Testis (tissue), 3 donors: ENCODE measurements around the gene RIMS3. TPM values are rescaled to one million over a fixed set of nuclear protein-coding genes. Genes with fewer than 3 reads are reported as not detected.

Experiments
- DNase-seq: peaks from one replicate; pipeline ENCODE4 v3.0.0-alpha.2; 2019
- H3K27ac ChIP-seq, 2 donors: fragments of 200-600 bp; sonication (generic); one replicate each; pipeline ENCODE4 v1.5.1; 2019
- H3K27me3 ChIP-seq: fragments of 200-600 bp; sonication (generic); one replicate; pipeline ENCODE4 v1.5.1; 2019
- H3K36me3 ChIP-seq: fragments of 200-600 bp; sonication (generic); one replicate; pipeline ENCODE4 v1.5.1; 2017; ENCODE audit warnings: low read depth; ENCODE audit errors: missing control alignments
- H3K4me1 ChIP-seq: fragments of 200-600 bp; sonication (generic); one replicate; pipeline ENCODE4 v1.5.1; 2019
- H3K4me3 ChIP-seq, 2 donors: fragments of 200-600 bp; sonication (generic); one replicate each; pipeline ENCODE4 v1.5.1; 2017 to 2019
- H3K9me3 ChIP-seq: fragments of 200-600 bp; sonication (generic); one replicate; pipeline ENCODE4 v1.5.1; 2017
- CTCF ChIP-seq, 3 experiments: fragments of 450-650 bp in 2 of 3; fragments of 200-600 bp in 1 of 3; sonication (generic) in 1 of 3; IDR thresholded peaks; one replicate each; pipeline ENCODE4 v1.5.1; 2016 to 2019; ENCODE audit warnings: antibody characterized with exemption in 3 of 3, mild to moderate bottlenecking in 2 of 3, moderate library complexity in 1 of 3
- POLR2A ChIP-seq: fragments of 450-650 bp; IDR thresholded peaks from one replicate; pipeline ENCODE4 v1.6.1; 2017; ENCODE audit warnings: antibody characterized with exemption, mild to moderate bottlenecking, moderate library complexity
- WGBS, 2 donors: methylation state at CpG; one replicate each; pipeline ENCODE4 v1.1.5; 2018; 5-methylcytosine and 5-hydroxymethylcytosine counted together
- intact Hi-C: fragments of 100-400 bp; cut with DNase I; formaldehyde crosslinking; loops from one replicate; pipeline ENCODE4 v1.15.1; 2023; ENCODE audit warnings: low total_unique reads
- polyA plus RNA-seq: library from polyadenylated mRNA; stranded (reverse); fragments of 350-450 nt; fragmentation: Illumina TruSeq; extraction: RNeasy Lipid Tissue Mini Kit (QIAGEN cat#74804); gene quantifications from one replicate; pipeline ENCODE4 v1.2.3, GENCODE V29; 2014; ENCODE audit warnings: low read depth, low replicate concordance; ENCODE audit not compliant: insufficient read depth
- total RNA-seq, 2 donors: library from RNA; depleted of rRNA; stranded (reverse); fragments of >200 nt; gene quantifications; one replicate each; pipeline ENCODE4 v1.2.3, GENCODE V29; 2016

The RIMS3 gene
- total and polyA plus RNA-seq, 3 donors from 2014 or later: 4.6 to 9.4 (median 8.3) TPM

DNA sequence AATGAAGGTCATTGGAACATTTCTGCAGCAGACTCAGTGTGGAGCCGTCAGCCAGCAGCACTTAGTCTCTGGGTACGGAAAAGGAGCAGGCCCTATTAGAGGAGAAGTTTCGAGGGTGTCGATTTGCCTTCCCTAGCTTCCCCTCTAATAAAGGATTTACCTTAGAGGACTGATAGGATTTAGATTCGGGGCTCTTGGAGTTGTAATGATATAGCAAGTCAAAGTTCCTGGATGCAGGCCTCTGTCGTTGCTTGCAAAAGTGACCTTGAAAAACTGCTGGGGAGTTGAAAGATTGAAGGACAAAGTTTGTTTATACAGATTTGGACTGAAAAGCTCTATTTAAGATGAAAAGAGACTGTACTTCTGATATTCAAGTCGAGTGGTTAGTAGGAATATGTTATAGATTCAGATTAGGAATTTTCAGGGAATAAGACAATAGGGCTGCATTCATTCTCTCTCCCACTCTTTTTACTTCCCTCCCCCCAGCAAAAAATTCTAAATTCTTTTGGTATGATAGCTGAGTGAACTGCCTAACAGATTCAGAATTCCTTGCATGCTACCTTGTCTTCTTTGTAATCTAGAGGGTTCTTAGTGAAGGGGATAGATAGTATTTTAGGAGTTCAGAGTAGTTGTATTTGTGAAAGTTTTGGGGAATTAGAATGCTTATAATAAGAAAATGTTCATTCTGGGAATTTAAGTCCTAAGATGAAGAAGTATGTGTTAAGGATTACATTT is 45.3 kb upstream of the RIMS3 start:
- 13 to 22% methylated on average over 7 of the region's 7 CpGs for WGBS, 2 donors
- Histone ChIP-seq H3K36me3 (no peaks in the 10 kb centered on the region), H3K4me1 (peaks cover 26% of the 10 kb centered on the region), H3K27ac (peak overlapping the region; percentile 44 to 67), H3K27me3 (no peaks in the 10 kb centered on the region), H3K9me3 (no peaks in the 10 kb centered on the region), H3K4me3 (no peak overlapping the region)
- DNase-seq: peak; percentile 28
- TF ChIP-seq POLR2A (no peak), CTCF (IDR thresholded peaks at IDR 0.05) (no peak)
- intact Hi-C loops: no loop called here

DNA sequence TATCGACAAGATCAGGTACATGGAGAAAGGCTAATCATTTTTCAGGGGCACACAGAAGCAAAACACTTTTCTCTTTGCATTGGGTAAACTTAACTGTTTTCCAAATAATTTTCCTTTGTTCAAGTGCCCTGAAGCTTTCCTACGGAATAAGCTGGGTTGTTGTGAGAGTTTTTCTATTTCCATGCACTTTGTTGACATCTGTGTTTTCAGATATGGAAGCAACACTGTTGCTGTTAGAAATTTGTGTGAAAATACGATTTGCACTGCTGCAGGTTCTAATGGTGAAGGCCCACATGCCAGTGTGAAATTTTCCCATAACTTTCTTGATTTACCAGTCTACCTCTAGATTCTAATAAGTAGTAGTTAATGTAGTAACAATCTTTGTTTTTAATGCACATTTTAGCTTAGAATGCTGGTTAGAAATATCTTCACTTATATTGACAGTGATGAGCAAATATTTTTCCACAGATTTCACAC is 44.4 kb upstream of the RIMS3 start:
- Histone ChIP-seq H3K27me3 (no peaks in the 10 kb centered on the region), H3K36me3 (no peaks in the 10 kb centered on the region), H3K27ac (peak overlapping the region in 1 of 2 donors; percentile 67), H3K4me1 (peaks cover 26% of the 10 kb centered on the region), H3K4me3 (peak overlapping the region; percentile 45 to 62), H3K9me3 (no peaks in the 10 kb centered on the region)
- TF ChIP-seq CTCF (IDR thresholded peaks at IDR 0.05): no peak
- no peak for TF ChIP-seq POLR2A
- DNase-seq: no peak
- intact Hi-C loops: no loop called here
- WGBS, 2 donors: 8% methylated on average over 3 of the region's 3 CpGs

- peak; percentile 97 for DNase-seq
- peaks cover 26% of the 10 kb centered on the region for H3K4me1 ChIP-seq
- TF ChIP-seq CTCF (IDR thresholded peaks at IDR 0.05) (no peak), POLR2A (no peak)
- intact Hi-C loops: no loop called here
- peak overlapping the region; percentile 45 to 62 for H3K4me3 ChIP-seq
- no peaks in the 10 kb centered on the region for H3K9me3 ChIP-seq
- 5 to 8% methylated on average over 10 of the region's 10 CpGs for WGBS, 2 donors
- H3K27me3 ChIP-seq: no peaks in the 10 kb centered on the region
- H3K27ac ChIP-seq: peak overlapping the region; percentile 23 to 67
- H3K36me3 ChIP-seq: no peaks in the 10 kb centered on the region
These were observed 43.8 kb upstream of the RIMS3 start for GRCh38 chr1:40709100-40709801.

DNA sequence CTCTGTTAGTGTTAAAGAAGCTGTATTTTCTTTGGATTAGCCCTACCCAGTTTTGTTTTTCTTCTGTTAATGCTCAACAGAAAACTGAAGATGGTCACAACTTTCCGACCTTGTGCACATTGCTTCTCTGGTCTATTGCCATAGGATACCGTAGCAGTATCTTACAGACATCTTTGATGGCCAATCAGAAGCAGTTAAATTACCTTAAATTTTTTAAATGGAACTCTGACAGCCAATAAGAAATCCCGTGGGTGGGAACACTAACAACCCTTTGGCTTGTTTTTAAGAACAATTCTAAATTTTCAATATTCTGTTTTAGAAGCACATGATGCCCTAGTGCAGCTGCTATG is 43.2 kb upstream of the RIMS3 start:
- DNase-seq: no peak
- no peaks in the 10 kb centered on the region for H3K9me3 ChIP-seq
- H3K36me3 ChIP-seq: no peaks in the 10 kb centered on the region
- TF ChIP-seq POLR2A: no peak
- no peak for TF ChIP-seq CTCF (IDR thresholded peaks at IDR 0.05)
- peak overlapping the region; percentile 23 to 67 for H3K27ac ChIP-seq
- 6 to 10% methylated on average over 3 of the region's 3 CpGs for WGBS, 2 donors
- H3K4me1 ChIP-seq: peaks cover 26% of the 10 kb centered on the region
- no peaks in the 10 kb centered on the region for H3K27me3 ChIP-seq
- peak overlapping the region; percentile 45 to 62 for H3K4me3 ChIP-seq
- intact Hi-C loops: no loop called here
